ENCODE data around the gene CBX3. TPM values are rescaled to one million over a fixed set of nuclear protein-coding genes. Genes with fewer than 3 reads are reported as not detected.

The CBX3 gene
- total RNA-seq, 3 donors from 2014 or later (not counting 1 experiment from before 2014, with no cell fraction given) = 103 to 126 (median 109) TPM

- Histone ChIP-seq H3K27ac (ENCODE audit: low read length) (peak overlapping the region; percentile 38), H3K4me1 (ENCODE audit: control insufficient read depth, insufficient read depth, low read length) (peaks cover 25% of the 10 kb centered on the region), H3K27me3 (ENCODE audit: control insufficient read depth, insufficient read depth, low read length) (no peaks in the 10 kb centered on the region), H3K9me3 (ENCODE audit: control insufficient read depth, insufficient read depth, low read length) (no peaks in the 10 kb centered on the region), H3K4me3 (ENCODE audit: low read length) (peak overlapping the region; percentile 87), H3K36me3 (ENCODE audit: control insufficient read depth, insufficient read depth, low read length) (peaks cover 52% of the 10 kb centered on the region)
- H3K27ac Mint-ChIP-seq = peak overlapping the region; percentile 100
- no peaks in the 10 kb centered on the region for H3K9me3 Mint-ChIP-seq
- intact Hi-C loops (cut with micrococcal nuclease) = loop anchor here (1.0 to 5.0 kb wide), 3 partner anchors 45 to 964 kb away; partner anchors contain the start of gene NFE2L3
- peak; percentile 96 for TF ChIP-seq CTCF (IDR thresholded peaks at IDR 0.05)
- no peak for ATAC-seq
- H3K4me3 Mint-ChIP-seq = peak overlapping the region; percentile 100
- peaks cover 61% of the 10 kb centered on the region for H3K36me3 Mint-ChIP-seq
- peaks cover 2 to 5% of the 10 kb centered on the region in 2 donors for H3K27me3 Mint-ChIP-seq (ENCODE audit: low read depth in 2 of 2)
- peaks cover 83% of the 10 kb centered on the region in 2 donors for H3K4me1 Mint-ChIP-seq
- DNase-seq = peak in 1 of 2 donors; percentile 74
- 0% methylated on average over 4 of the region's 6 CpGs for WGBS (ENCODE audit: insufficient coverage)
These were observed 3.3 kb upstream of the CBX3 start for GRCh38 chr7:26198133-26198780.

- DNase-seq (no peak), ATAC-seq (no peak)
- H3K4me3 ChIP-seq (ENCODE audit: low read length) = peak overlapping the region; percentile 87
- H3K4me3 Mint-ChIP-seq = peak overlapping the region; percentile 100
- 0% methylated on average over 4 of the region's 7 CpGs for WGBS (ENCODE audit: insufficient coverage)
- no peaks in the 10 kb centered on the region for H3K27me3 ChIP-seq (ENCODE audit: control insufficient read depth, insufficient read depth, low read length)
- H3K36me3 Mint-ChIP-seq = peaks cover 56% of the 10 kb centered on the region
- peak overlapping the region; percentile 100 for H3K27ac Mint-ChIP-seq
- peaks cover 2 to 5% of the 10 kb centered on the region in 2 donors for H3K27me3 Mint-ChIP-seq (ENCODE audit: low read depth in 2 of 2)
- intact Hi-C loops (cut with micrococcal nuclease) = loop anchor here (1.0 to 5.0 kb wide), 3 partner anchors 46 to 964 kb away; partner anchors contain the start of gene NFE2L3
- H3K4me1 ChIP-seq (ENCODE audit: control insufficient read depth, insufficient read depth, low read length) = peaks cover 20% of the 10 kb centered on the region
- TF ChIP-seq CTCF (IDR thresholded peaks at IDR 0.05) = no peak
- H3K9me3 Mint-ChIP-seq = no peaks in the 10 kb centered on the region
- H3K27ac ChIP-seq (ENCODE audit: low read length) = peak overlapping the region; percentile 95
- no peaks in the 10 kb centered on the region for H3K9me3 ChIP-seq (ENCODE audit: control insufficient read depth, insufficient read depth, low read length)
- H3K36me3 ChIP-seq (ENCODE audit: control insufficient read depth, insufficient read depth, low read length) = peaks cover 47% of the 10 kb centered on the region
- peaks cover 83% of the 10 kb centered on the region in 2 donors for H3K4me1 Mint-ChIP-seq
These were observed 2.8 kb upstream of the CBX3 start for GRCh38 chr7:26198781-26199169.

- Histone ChIP-seq H3K36me3 (ENCODE audit: control insufficient read depth, insufficient read depth, low read length) (peaks cover 40% of the 10 kb centered on the region), H3K27me3 (ENCODE audit: control insufficient read depth, insufficient read depth, low read length) (no peaks in the 10 kb centered on the region), H3K4me1 (ENCODE audit: control insufficient read depth, insufficient read depth, low read length) (peaks cover 13% of the 10 kb centered on the region), H3K9me3 (ENCODE audit: control insufficient read depth, insufficient read depth, low read length) (no peaks in the 10 kb centered on the region), H3K27ac (ENCODE audit: low read length) (peak overlapping the region; percentile 95), H3K4me3 (ENCODE audit: low read length) (peak overlapping the region; percentile 87)
- peak; percentile 62 to 86 for DNase-seq
- no peaks in the 10 kb centered on the region for H3K9me3 Mint-ChIP-seq
- H3K4me3 Mint-ChIP-seq = peak overlapping the region; percentile 100
- peaks cover 2 to 5% of the 10 kb centered on the region in 2 donors for H3K27me3 Mint-ChIP-seq (ENCODE audit: low read depth in 2 of 2)
- under 1% methylated on average over 36 of the region's 36 CpGs for WGBS (ENCODE audit: insufficient coverage)
- TF ChIP-seq CTCF (IDR thresholded peaks at IDR 0.05) = no peak
- peak in 1 of 3 donors; percentile 7 for ATAC-seq
- intact Hi-C loops (cut with micrococcal nuclease) = loop anchor here (2.0 to 5.0 kb wide), 5 partner anchors 47 to 963 kb away; partner anchors contain the start of gene NFE2L3
- H3K4me1 Mint-ChIP-seq = peaks cover 83% of the 10 kb centered on the region in 2 donors
- peaks cover 54% of the 10 kb centered on the region for H3K36me3 Mint-ChIP-seq
- peak overlapping the region; percentile 100 for H3K27ac Mint-ChIP-seq
These were observed 2.1 kb upstream of the CBX3 start for GRCh38 chr7:26199301-26200037.

Measured in natural killer cell (primary cell).